Mucosa of rectum (tissue), 2 donors: ENCODE data around the gene CAMK1G.

Experiments used
- H3K27ac ChIP-seq, 2 donors: one replicate each; pipeline ENCODE4 v1.7.0; 2013; ENCODE audit warnings: inconsistent platforms in 2 of 2, low read depth in 2 of 2, low read length in 2 of 2
- H3K27me3 ChIP-seq, 2 donors: one replicate each; pipeline ENCODE4 v1.7.0; 2013; ENCODE audit warnings: low read length in 2 of 2; ENCODE audit not compliant: control insufficient read depth in 2 of 2, insufficient read depth in 2 of 2
- H3K36me3 ChIP-seq, 2 donors: one replicate each; pipeline ENCODE4 v1.7.0; 2013; ENCODE audit warnings: low read length in 2 of 2; ENCODE audit not compliant: control insufficient read depth in 2 of 2, insufficient read depth in 2 of 2
- H3K4me1 ChIP-seq, 2 donors: one replicate each; pipeline ENCODE4 v1.7.0; 2013; ENCODE audit warnings: low read length in 2 of 2, mild to moderate bottlenecking in 1 of 2; ENCODE audit not compliant: control insufficient read depth in 2 of 2, insufficient read depth in 2 of 2
- H3K4me3 ChIP-seq, 2 donors: one replicate each; pipeline ENCODE4 v1.7.0; 2013; ENCODE audit warnings: low read length in 2 of 2
- H3K9ac ChIP-seq, 2 donors: one replicate each; pipeline ENCODE4 v1.7.0; 2013; ENCODE audit warnings: low read length in 2 of 2, low read depth in 1 of 2, mild to moderate bottlenecking in 1 of 2
- H3K9me3 ChIP-seq, 2 donors: one replicate each; pipeline ENCODE4 v1.7.0; 2013; ENCODE audit warnings: low read length in 2 of 2; ENCODE audit not compliant: control insufficient read depth in 2 of 2
- donor health status: healthy.
- donor health status: Normal muscosa, but diverticular disease.

The CAMK1G gene

DNA sequence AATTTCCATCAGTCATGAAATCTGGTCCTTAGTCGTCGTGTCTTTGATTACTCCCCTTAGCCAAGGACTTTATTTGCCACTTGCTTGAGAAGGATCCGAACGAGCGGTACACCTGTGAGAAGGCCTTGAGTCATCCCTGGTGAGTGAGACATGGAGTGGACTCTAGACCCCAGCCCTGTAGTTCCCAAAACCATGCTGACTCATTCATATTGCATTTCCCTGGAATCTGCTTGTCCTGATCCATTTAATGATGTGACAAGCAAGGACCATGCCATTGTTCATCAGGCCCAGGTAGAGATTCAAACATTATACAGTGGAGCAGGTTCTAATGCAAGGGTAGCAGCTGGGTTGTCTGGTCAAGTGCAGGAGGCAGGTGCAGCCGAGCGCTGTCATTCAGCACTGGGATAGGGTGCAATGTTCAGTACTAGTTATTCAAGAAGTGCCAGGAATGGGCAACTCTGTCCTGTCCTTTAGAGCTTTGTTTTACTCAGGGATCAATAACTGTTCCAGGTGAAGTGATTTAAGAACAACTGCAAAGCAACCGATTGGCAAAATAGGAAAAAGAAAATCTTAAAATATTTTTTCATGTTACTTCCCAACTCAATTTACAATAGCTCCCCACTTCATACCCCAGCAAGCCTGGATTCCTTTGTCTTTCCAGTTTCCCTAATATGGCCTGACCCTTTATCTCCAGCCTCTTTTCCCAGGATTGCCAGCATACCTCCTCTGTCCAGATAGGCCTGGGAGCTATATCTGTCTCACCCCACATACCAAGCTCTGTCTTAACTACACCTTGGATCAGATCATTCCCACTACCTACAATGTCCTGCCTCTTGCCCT lies 26.5 kb downstream of the CAMK1G start:
- Histone ChIP-seq H3K9me3 (no peaks in the 10 kb centered on the region), H3K27ac (no peak overlapping the region), H3K4me3 (no peak overlapping the region), H3K27me3 (no peaks in the 10 kb centered on the region), H3K36me3 (peaks cover 0 to 5% of the 10 kb centered on the region in 2 donors), H3K4me1 (no peaks in the 10 kb centered on the region), H3K9ac (no peak overlapping the region)

DNA sequence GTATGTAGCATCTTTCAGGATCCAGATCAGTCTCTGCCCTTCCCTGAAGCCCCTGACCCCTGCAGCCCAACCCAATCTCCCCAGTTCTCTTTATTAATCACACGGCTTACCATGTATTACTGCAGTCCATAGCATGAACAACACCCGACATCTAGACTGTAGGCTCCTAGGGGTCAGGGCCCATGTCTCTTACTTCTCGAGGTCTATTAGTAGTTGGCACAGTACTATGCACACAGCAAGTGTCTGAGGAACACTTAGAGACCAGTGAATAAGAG lies 27.1 kb downstream of the CAMK1G start:
- H3K36me3 ChIP-seq: peaks cover 4 to 7% of the 10 kb centered on the region in 2 donors
- no peaks in the 10 kb centered on the region for H3K27me3 ChIP-seq
- H3K27ac ChIP-seq: no peak overlapping the region
- H3K9ac ChIP-seq: no peak overlapping the region
- no peak overlapping the region for H3K4me3 ChIP-seq
- H3K4me1 ChIP-seq: no peaks in the 10 kb centered on the region
- no peaks in the 10 kb centered on the region for H3K9me3 ChIP-seq

GRCh38 chr1:209611771-209612570 lies 28.5 kb downstream of the CAMK1G start:
- H3K27ac ChIP-seq: no peak overlapping the region
- peaks cover 17 to 20% of the 10 kb centered on the region in 2 donors for H3K36me3 ChIP-seq
- H3K4me1 ChIP-seq: no peaks in the 10 kb centered on the region
- no peak overlapping the region for H3K4me3 ChIP-seq
- H3K9me3 ChIP-seq: no peaks in the 10 kb centered on the region
- H3K9ac ChIP-seq: no peak overlapping the region
- H3K27me3 ChIP-seq: no peaks in the 10 kb centered on the region

- Histone ChIP-seq H3K9ac (no peak overlapping the region), H3K4me3 (no peak overlapping the region), H3K4me1 (no peaks in the 10 kb centered on the region), H3K9me3 (no peaks in the 10 kb centered on the region), H3K27ac (no peak overlapping the region), H3K27me3 (no peaks in the 10 kb centered on the region), H3K36me3 (peaks cover 25 to 26% of the 10 kb centered on the region in 2 donors)
Observed at GRCh38 chr1:209612646-209613399, 29.3 kb downstream of the CAMK1G start.

DNA sequence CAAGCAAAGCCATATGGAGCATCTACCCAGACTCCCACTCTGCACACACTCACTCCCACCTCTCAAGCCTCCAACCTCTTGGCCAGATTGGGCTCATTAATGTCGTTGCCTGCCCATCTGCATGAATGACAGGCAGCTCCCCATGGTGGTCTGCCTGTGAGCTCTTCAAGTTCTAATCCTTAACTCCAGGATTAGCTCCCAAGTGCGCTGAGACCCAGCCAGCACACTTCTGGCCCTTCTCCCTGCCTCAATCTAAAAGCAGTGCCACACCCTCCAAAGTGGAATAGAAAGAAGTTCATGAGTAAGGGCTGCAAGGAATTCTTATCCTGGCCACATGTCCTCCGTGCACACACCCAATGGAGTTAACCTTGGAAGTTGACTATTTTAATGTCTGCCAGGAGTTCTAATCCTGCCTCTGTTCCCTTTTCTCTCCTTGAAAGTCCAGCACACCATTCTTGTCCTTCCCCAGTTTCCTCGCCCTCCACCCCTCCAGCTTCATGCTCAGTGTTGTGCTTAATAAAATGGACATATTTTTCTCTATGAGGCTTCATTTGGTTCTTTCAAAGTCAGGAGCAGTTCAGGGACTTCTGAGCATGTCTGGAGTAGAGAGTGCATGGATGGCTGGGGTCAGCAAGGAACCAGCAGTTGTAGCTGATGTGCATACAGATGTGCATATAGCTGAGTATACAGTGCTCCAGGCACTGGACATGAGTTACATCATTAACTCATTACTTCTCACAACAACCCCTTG lies 30.1 kb downstream of the CAMK1G start:
- Histone ChIP-seq H3K27ac (no peak overlapping the region), H3K9me3 (no peaks in the 10 kb centered on the region), H3K4me3 (no peak overlapping the region), H3K36me3 (peaks cover 32 to 33% of the 10 kb centered on the region in 2 donors), H3K27me3 (no peaks in the 10 kb centered on the region), H3K9ac (no peak overlapping the region), H3K4me1 (peaks cover 3 to 6% of the 10 kb centered on the region in 2 donors)

DNA sequence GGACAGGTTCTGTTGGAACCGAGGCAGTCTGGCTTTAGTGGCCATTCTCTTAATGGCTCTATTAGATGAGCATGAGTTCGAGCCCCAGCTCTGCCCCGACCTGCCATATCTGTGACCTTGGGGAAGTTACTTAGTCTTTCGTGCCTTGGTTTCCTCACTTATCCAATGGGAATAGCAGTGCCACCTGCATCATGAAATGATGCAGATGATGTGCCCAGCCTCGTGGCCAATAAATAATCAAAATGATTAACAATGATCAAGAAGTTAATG lies 30.6 kb downstream of the CAMK1G start:
- Histone ChIP-seq H3K27me3 (no peaks in the 10 kb centered on the region), H3K9ac (no peak overlapping the region), H3K27ac (no peak overlapping the region), H3K4me1 (peaks cover 3 to 11% of the 10 kb centered on the region in 2 donors), H3K36me3 (peaks cover 33 to 37% of the 10 kb centered on the region in 2 donors), H3K9me3 (no peaks in the 10 kb centered on the region), H3K4me3 (no peak overlapping the region)

DNA sequence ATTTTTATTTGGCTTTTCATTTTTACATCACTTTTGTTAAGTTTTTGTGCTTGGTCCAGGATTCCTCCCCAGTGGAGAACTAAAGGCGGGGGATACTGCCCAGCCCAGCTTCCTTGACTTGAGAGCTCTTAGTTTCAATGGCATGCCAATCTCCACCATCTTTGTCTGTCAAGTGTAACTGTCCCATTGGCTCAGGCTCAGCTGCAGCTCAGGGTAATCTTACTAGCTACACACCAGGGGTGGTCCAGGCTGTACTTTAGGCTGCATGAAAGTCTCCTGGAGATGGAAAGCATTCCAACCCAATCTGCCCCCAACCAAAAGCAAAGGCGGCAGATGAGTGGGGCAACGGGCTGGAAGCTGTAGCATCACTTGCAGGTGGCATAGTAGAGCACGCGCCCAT lies 31.4 kb downstream of the CAMK1G start:
- Histone ChIP-seq H3K27ac (no peak overlapping the region), H3K4me1 (peaks cover 3 to 18% of the 10 kb centered on the region in 2 donors), H3K27me3 (no peaks in the 10 kb centered on the region), H3K9me3 (no peaks in the 10 kb centered on the region), H3K36me3 (peaks cover 33 to 40% of the 10 kb centered on the region in 2 donors), H3K9ac (no peak overlapping the region), H3K4me3 (no peak overlapping the region)

GRCh38 chr1:209616366-209617046 lies 33.0 kb downstream of the CAMK1G start:
- Histone ChIP-seq H3K27me3 (no peaks in the 10 kb centered on the region), H3K4me3 (no peak overlapping the region), H3K9ac (no peak overlapping the region), H3K4me1 (peaks cover 13 to 32% of the 10 kb centered on the region in 2 donors), H3K9me3 (no peaks in the 10 kb centered on the region), H3K36me3 (peaks cover 33 to 40% of the 10 kb centered on the region in 2 donors), H3K27ac (no peak overlapping the region)

GRCh38 chr1:209617047-209617673 lies 33.6 kb downstream of the CAMK1G start:
- Histone ChIP-seq H3K36me3 (peaks cover 35 to 41% of the 10 kb centered on the region in 2 donors), H3K9ac (no peak overlapping the region), H3K27me3 (no peaks in the 10 kb centered on the region), H3K4me3 (no peak overlapping the region), H3K4me1 (peaks cover 13 to 38% of the 10 kb centered on the region in 2 donors), H3K27ac (no peak overlapping the region), H3K9me3 (no peaks in the 10 kb centered on the region)
